Measurements from ENCODE around the gene METTL22. TPM values are rescaled to one million over a fixed set of nuclear protein-coding genes. Genes with fewer than 3 reads are reported as not detected.

Gene METTL22
- total RNA-seq, 1 donor from 2014 or later = 14.9 TPM

GRCh38 chr16:8686031-8686621 is 64.6 kb downstream of the METTL22 start:
- DNase-seq (ENCODE audit: low spot score) = peak; percentile 79
- ATAC-seq = peak; percentile 83

GRCh38 chr16:8686879-8687278 is 65.4 kb downstream of the METTL22 start:
- DNase-seq (ENCODE audit: low spot score) (no peak), ATAC-seq (no peak)

DNA sequence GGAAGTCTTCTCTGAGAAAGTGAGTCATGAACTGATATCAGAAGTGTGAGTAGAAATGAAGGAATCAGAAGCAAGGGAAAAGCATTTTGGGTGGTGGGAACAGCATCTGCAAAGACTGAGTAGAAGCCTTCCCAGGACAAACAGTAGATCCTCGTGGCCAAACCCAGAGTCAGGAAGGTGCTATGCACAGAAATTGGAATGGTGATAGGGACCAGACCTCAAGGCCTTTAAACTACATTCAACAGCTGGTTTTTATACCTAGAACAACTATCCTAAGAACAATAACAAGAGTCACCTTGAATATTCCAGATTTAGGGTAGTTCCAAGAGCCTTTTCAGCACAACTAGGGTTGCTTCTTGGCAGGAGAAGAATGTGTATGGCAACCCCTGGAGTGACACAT is 68.2 kb downstream of the METTL22 start:
- ATAC-seq (no peak), DNase-seq (ENCODE audit: low spot score) (no peak)

DNA sequence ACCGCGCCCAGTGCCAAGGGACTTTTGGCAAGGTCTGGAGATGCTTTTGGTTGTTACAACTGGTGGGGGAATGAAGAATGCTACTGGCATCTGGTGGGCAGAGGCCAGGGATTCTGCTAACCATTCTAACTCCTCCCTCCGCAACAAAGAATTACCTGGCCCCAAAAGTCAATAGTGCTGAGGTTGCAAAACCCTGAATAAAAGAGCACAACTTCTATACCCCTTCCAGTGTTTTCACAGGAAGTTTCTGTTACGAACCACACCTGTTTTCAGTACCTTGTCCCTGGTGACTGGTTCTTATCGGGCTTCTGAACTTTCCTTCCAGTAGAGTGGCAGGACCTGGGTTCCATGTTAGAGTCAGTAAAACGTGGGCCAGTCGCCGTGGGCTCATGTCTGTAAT is 70.2 kb downstream of the METTL22 start:
- no peak for DNase-seq (ENCODE audit: low spot score)
- no peak for ATAC-seq

GRCh38 chr16:8694795-8695728 is 73.6 kb downstream of the METTL22 start:
- DNase-seq (ENCODE audit: low spot score) (peak; percentile 65), ATAC-seq (peak; percentile 86)

- ATAC-seq (no peak), DNase-seq (ENCODE audit: low spot score) (no peak)
Measured at GRCh38 chr16:8696880-8697279, 75.4 kb downstream of the METTL22 start.

DNA sequence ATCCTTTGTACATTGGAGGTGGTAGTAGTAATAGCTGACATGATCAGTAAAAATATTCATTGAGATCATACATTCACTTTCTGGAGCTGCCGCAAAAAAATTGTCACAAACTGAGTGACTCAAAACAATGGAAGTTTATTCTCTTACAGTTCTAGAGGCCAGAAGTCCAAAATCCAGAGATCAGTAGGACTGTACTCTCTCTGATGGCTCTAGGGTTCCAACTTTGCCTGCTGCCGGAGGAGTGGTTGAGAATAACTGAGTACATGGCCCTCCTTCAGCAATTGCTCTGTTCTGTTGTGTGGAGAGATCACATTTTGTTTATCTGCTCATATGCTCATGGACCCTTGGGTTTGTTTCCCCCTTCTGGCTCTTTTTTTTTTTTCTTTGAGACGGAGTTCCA is 76.5 kb downstream of the METTL22 start:
- DNase-seq (ENCODE audit: low spot score) (no peak), ATAC-seq (peak; percentile 15)

Other genes starting within 250 kb of the METTL22 start
- not detected for gene TMEM114, start 31.2 kb upstream of the METTL22 start, total RNA-seq
- 378 TPM for gene ABAT, start 52.9 kb downstream of the METTL22 start, total RNA-seq
- 7.5 TPM for gene TMEM186, start 175.9 kb downstream of the METTL22 start, total RNA-seq
- gene PMM2, start 176.1 kb downstream of the METTL22 start, total RNA-seq = 22.9 TPM
- gene CARHSP1, start 247.3 kb downstream of the METTL22 start, total RNA-seq = 62.5 TPM

Measured in left lobe of liver (tissue), 2 donors.